HFF-Myc (cell line): ENCODE data around the gene GFRA1.

Source experiments
- DNase-seq: peaks from one replicate; pipeline ENCODE4 v3.0.0-alpha.2; 2011; ENCODE audit warnings: low read depth; ENCODE audit errors: extremely low read depth
- H3K4me3 ChIP-seq: replicated peaks from 2 replicates; pipeline ENCODE4 v1.5.1; 2011; ENCODE audit warnings: low read depth, mild to moderate bottlenecking, control low read depth, low read length
- CTCF ChIP-seq: IDR thresholded peaks from 2 replicates; pipeline ENCODE4 v1.5.1; 2012; ENCODE audit warnings: mild to moderate bottlenecking, low read depth, low read length, control low read depth; ENCODE audit errors: missing control alignments

GFRA1 gene

GRCh38 chr10:116076621-116077020 is 196.4 kb downstream of the GFRA1 start:
- no peak for TF ChIP-seq CTCF
- H3K4me3 ChIP-seq, result no peak overlapping the region
- DNase-seq, result no peak

GRCh38 chr10:116073510-116073909 is 199.5 kb downstream of the GFRA1 start:
- H3K4me3 ChIP-seq, result no peak overlapping the region
- no peak for TF ChIP-seq CTCF
- no peak for DNase-seq

- TF ChIP-seq CTCF, result no peak
- H3K4me3 ChIP-seq, result no peak overlapping the region
- no peak for DNase-seq
Measured at GRCh38 chr10:116073001-116073400, 200.0 kb downstream of the GFRA1 start.

GRCh38 chr10:116071453-116072148 is 201.4 kb downstream of the GFRA1 start:
- H3K4me3 ChIP-seq, result no peak overlapping the region
- no peak for DNase-seq
- no peak for TF ChIP-seq CTCF

- no peak for TF ChIP-seq CTCF
- H3K4me3 ChIP-seq, result no peak overlapping the region
- DNase-seq, result no peak
Measured at GRCh38 chr10:116070743-116071320, 202.2 kb downstream of the GFRA1 start.

GRCh38 chr10:116069856-116070255 is 203.2 kb downstream of the GFRA1 start:
- no peak for DNase-seq
- TF ChIP-seq CTCF, result no peak

More at GRCh38 chr10:116069856-116070255, 203.2 kb downstream of the GFRA1 start:
- H3K4me3 ChIP-seq, result no peak overlapping the region
